Tibial nerve (tissue), 4 donors: Measurements from ENCODE around the gene TECPR2.

Experiments
- EP300 ChIP-seq, 2 donors: sonication (generic); formaldehyde crosslinking; IDR thresholded peaks; one replicate each; pipeline ENCODE4 v1.6.1; 2017; ENCODE audit warnings: antibody characterized with exemption in 2 of 2, mild to moderate bottlenecking in 1 of 2
- TF ChIP-seq, protein P1 (sequence below), 5 experiments: fragments of 200-600 bp in 3 of 5; fragments of 450-650 bp in 2 of 5; sonication (generic) in 3 of 5; IDR thresholded peaks; one replicate each; pipeline ENCODE4 v1.5.1; 2016 to 2019; ENCODE audit warnings: antibody characterized with exemption in 5 of 5, mild to moderate bottlenecking in 3 of 5, moderate library complexity in 2 of 5

DNA sequence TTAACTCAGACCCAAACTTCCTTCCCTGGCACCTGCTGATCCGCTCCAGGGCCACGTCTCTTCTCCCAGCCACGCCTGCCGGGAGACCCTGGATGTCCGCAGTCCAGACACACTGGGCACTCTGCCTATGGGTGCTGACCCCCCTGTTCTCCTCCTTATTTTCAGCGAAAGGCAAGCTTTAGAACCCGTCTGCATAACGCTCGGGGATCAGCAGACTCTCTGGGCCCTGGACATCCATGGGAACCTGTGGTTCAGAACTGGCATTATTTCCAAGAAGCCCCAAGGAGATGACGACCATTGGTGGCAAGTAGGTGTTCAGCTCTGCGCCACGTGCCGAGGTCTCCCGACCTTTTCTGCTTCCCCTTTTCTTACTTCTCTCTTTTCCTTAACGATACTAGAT lies 82.9 kb downstream of the TECPR2 start:
- TF ChIP-seq, protein P1, sequence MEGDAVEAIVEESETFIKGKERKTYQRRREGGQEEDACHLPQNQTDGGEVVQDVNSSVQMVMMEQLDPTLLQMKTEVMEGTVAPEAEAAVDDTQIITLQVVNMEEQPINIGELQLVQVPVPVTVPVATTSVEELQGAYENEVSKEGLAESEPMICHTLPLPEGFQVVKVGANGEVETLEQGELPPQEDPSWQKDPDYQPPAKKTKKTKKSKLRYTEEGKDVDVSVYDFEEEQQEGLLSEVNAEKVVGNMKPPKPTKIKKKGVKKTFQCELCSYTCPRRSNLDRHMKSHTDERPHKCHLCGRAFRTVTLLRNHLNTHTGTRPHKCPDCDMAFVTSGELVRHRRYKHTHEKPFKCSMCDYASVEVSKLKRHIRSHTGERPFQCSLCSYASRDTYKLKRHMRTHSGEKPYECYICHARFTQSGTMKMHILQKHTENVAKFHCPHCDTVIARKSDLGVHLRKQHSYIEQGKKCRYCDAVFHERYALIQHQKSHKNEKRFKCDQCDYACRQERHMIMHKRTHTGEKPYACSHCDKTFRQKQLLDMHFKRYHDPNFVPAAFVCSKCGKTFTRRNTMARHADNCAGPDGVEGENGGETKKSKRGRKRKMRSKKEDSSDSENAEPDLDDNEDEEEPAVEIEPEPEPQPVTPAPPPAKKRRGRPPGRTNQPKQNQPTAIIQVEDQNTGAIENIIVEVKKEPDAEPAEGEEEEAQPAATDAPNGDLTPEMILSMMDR (IDR thresholded peaks at IDR 0.05) = no peak
- TF ChIP-seq EP300 (IDR thresholded peaks at IDR 0.05) = no peak
